Panc1 (cell line): ENCODE results near the gene MASP2. TPM values are rescaled to one million over a fixed set of nuclear protein-coding genes. Genes with fewer than 3 reads are reported as not detected.

Experiments used
- ATAC-seq: fragments of 200-7000 bp; cut with Tn5 transposase; 2 replicates; pipeline ENCODE4 v1.9.1; 2020; ENCODE audit warnings: mild to moderate bottlenecking, moderate library complexity
- BruUV-seq: library from RNA; stranded (reverse); fragments of 400-500 nt; replicated peaks from 2 replicates; lab custom pipeline; 2021; lab: Mats Ljungman, UMichigan
- CTCF ChIA-PET: fragments of 300-600 bp; sonication (Branson Sonifier 250); formaldehyde crosslinking; loops from one replicate; lab custom pipeline; 2022; ENCODE audit warnings: antibody characterized with exemption; lab: Charles Lee
- POLR2A ChIA-PET: fragments of 300-600 bp; sonication (Branson Sonifier 250); formaldehyde crosslinking; loops from one replicate; lab custom pipeline; 2022; ENCODE audit warnings: antibody characterized with exemption; lab: Charles Lee
- DNase-seq: peaks from one replicate; pipeline ENCODE4 v3.0.0-alpha.2; 2010; ENCODE audit warnings: low read depth, low spot score
- H3K27ac ChIP-seq: 2 replicates; pipeline ENCODE4 v1.5.1; 2011; ENCODE audit warnings: mild to moderate bottlenecking, low read length, inconsistent platforms
- H3K27me3 ChIP-seq: fragments of 200-500 bp; sonication (Bioruptor generic); 2 replicates; pipeline ENCODE4 v1.6.0; 2014; ENCODE audit warnings: low read length, inconsistent platforms; ENCODE audit not compliant: control insufficient read depth, insufficient read depth
- H3K36me3 ChIP-seq: fragments of 200-500 bp; sonication (Bioruptor generic); 2 replicates; pipeline ENCODE4 v1.5.1; 2014; ENCODE audit warnings: inconsistent platforms, mild to moderate bottlenecking, low read length, moderate library complexity; ENCODE audit not compliant: control insufficient read depth, insufficient read depth
- H3K4me1 ChIP-seq: 2 replicates; pipeline ENCODE4 v1.5.1; 2011; ENCODE audit warnings: inconsistent platforms, mild to moderate bottlenecking, low read length, moderate library complexity; ENCODE audit not compliant: control insufficient read depth, insufficient read depth
- H3K4me3 ChIP-seq, 2 experiments: 2 replicates each; pipeline ENCODE4 v1.5.1; 2011 to 2012; ENCODE audit warnings: low read depth in 2 of 2, low read length in 2 of 2, mild to moderate bottlenecking in 2 of 2, inconsistent platforms in 1 of 2, moderate library complexity in 1 of 2
- H3K9me3 ChIP-seq: fragments of 200-500 bp; sonication (Bioruptor generic); 2 replicates; pipeline ENCODE4 v1.5.1; 2014; ENCODE audit warnings: low read depth, mild to moderate bottlenecking, inconsistent platforms, low read length, moderate library complexity; ENCODE audit not compliant: control insufficient read depth, insufficient read depth
- CTCF ChIP-seq: fragments of 450-650 bp; IDR thresholded peaks from 2 replicates; pipeline ENCODE4 v1.5.1; 2017; ENCODE audit warnings: mild to moderate bottlenecking
- POLR2AphosphoS5 ChIP-seq: IDR thresholded peaks from 2 replicates; pipeline ENCODE4 v1.6.1; 2012; ENCODE audit warnings: mild to moderate bottlenecking, low read depth, low read length, moderate library complexity
- REST ChIP-seq, 2 experiments: IDR thresholded peaks; 2 replicates each; pipeline ENCODE4 v1.6.1; 2011 to 2012; ENCODE audit warnings: low read depth in 2 of 2, control low read depth in 1 of 2, low read length in 1 of 2, mild to moderate bottlenecking in 1 of 2, moderate library complexity in 1 of 2; ENCODE audit not compliant: insufficient read depth in 1 of 2
- SIN3A ChIP-seq: IDR thresholded peaks from 2 replicates; pipeline ENCODE4 v1.6.1; 2012; ENCODE audit warnings: low read depth, mild to moderate bottlenecking, low read length, moderate library complexity, borderline replicate concordance; ENCODE audit not compliant: insufficient read depth
- TCF7L2 ChIP-seq: IDR thresholded peaks from 2 replicates; pipeline ENCODE4 v1.6.1; 2011; ENCODE audit warnings: mild to moderate bottlenecking, low read depth, low read length, inconsistent platforms
- in situ Hi-C: cut with HindIII; loops from 2 replicates; pipeline ENCODE4 v1.10.0; 2016; ENCODE audit warnings: low sequenced_read_pairs, low pct_unique_long_range_greater_than_20kb
- intact Hi-C: fragments of 100-400 bp; cut with micrococcal nuclease; formaldehyde crosslinking; loops from one replicate; pipeline ENCODE4 v1.10.0; 2022; ENCODE audit not compliant: unreplicated experiment
- total RNA-seq: library from RNA; stranded (reverse); gene quantifications from one replicate; pipeline ENCODE4 v1.2.1, GENCODE V29; 2021; ENCODE audit not compliant: unreplicated experiment

Gene MASP2
- total RNA-seq, 1 experiment from 2014 or later, result 0.41 TPM

GRCh38 chr1:10987840-10988417 lies 59.1 kb downstream of the MASP2 start:
- intact Hi-C loops (no loop called here), in situ Hi-C loops (no loop called here)
- ChIA-PET CTCF (no interaction called here), POLR2A (no interaction called here)
- DNase-seq (no peak), ATAC-seq (0 out of 2 replicates have a peak, but pooled peaks have one; percentile 45)
- Histone ChIP-seq H3K27ac (no peak overlapping the region), H3K36me3 (no peaks in the 10 kb centered on the region), H3K27me3 (no peaks in the 10 kb centered on the region), H3K4me1 (no peaks in the 10 kb centered on the region), H3K9me3 (no peaks in the 10 kb centered on the region), H3K4me3 (no peak overlapping the region)
- no peak for TF ChIP-seq REST (IDR thresholded peaks at IDR 0.05; ENCODE audit: insufficient read depth in 1 of 2, low read depth in 2 of 2, low read length in 1 of 2)
- no peak for TF ChIP-seq CTCF
- no peak for TF ChIP-seq SIN3A
- TF ChIP-seq POLR2AphosphoS5, result no peak
- no peak for TF ChIP-seq TCF7L2
- no TSS peak for BruUV-seq

GRCh38 chr1:10986525-10986890 lies 60.5 kb downstream of the MASP2 start:
- Histone ChIP-seq H3K27ac (no peak overlapping the region), H3K36me3 (no peaks in the 10 kb centered on the region), H3K9me3 (no peaks in the 10 kb centered on the region), H3K4me1 (no peaks in the 10 kb centered on the region), H3K27me3 (no peaks in the 10 kb centered on the region), H3K4me3 (no peak overlapping the region)
- no peak for DNase-seq
- CTCF ChIA-PET, result interaction anchor here (0.7 kb wide), 1 partner anchor 23 kb away, joined by 3 read pairs; no protein-coding TSS in a partner anchor
- POLR2A ChIA-PET, result interaction anchor here (0.6 to 0.9 kb wide), 2 partner anchors 26 to 501 kb away, joined by 3 to 4 read pairs; partner anchors contain the start of gene TARDBP
- intact Hi-C loops (no loop called here), in situ Hi-C loops (no loop called here)
- no peak for ATAC-seq
- BruUV-seq, result no TSS peak
- TF ChIP-seq REST (IDR thresholded peaks at IDR 0.05; ENCODE audit: insufficient read depth in 1 of 2, low read depth in 2 of 2, low read length in 1 of 2) (no peak), SIN3A (no peak), TCF7L2 (no peak), CTCF (no peak), POLR2AphosphoS5 (no peak)
